ENCODE results near the gene COL25A1.

Gene COL25A1

GRCh38 chr4:108852691-108853090 lies 449.8 kb downstream of the COL25A1 start:
- DNase-seq (ENCODE audit: low spot score), result no peak

DNA sequence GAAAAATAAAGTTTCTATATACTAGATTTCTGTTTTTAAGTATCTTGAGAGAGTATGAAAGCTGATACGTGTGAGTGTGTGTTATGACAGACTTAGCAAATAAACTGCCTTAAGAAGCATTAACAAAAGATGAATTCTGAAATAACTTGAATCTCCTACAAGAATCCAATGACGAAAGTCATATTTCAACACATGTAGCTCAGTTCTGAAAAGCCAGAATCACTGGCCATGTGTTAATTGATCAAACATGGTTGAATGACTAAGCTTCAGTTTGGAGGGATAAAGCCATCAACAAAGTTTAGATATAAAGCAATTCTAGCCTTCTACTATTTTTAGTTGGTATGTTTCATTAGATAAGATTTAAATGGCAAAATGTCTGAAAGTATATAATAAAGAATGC lies 451.1 kb downstream of the COL25A1 start:
- no peak for DNase-seq (ENCODE audit: low spot score)

- DNase-seq (ENCODE audit: low spot score), result no peak
Measured at GRCh38 chr4:108850219-108850649, 452.2 kb downstream of the COL25A1 start.

GRCh38 chr4:108849611-108850168 lies 452.8 kb downstream of the COL25A1 start:
- DNase-seq (ENCODE audit: low spot score), result no peak

DNA sequence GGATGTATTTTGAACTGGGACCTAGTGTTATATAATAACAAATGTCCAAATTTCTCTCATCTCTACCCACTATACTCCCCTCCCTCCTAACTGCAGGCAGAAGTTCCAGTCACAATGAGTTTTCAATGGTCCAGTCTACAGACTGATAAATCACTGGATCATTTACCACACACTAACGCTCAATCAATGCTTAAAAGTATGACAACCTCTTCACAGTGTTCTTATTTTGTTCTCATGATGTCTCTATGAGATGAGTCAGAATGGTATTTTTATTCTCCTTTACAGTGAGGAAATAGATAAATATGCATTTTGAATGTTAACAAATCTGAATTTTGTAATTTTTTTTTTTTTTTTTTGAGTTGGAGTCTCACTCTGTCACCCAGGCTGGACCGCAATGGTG lies 455.9 kb downstream of the COL25A1 start:
- DNase-seq (ENCODE audit: low spot score), result no peak

DNA sequence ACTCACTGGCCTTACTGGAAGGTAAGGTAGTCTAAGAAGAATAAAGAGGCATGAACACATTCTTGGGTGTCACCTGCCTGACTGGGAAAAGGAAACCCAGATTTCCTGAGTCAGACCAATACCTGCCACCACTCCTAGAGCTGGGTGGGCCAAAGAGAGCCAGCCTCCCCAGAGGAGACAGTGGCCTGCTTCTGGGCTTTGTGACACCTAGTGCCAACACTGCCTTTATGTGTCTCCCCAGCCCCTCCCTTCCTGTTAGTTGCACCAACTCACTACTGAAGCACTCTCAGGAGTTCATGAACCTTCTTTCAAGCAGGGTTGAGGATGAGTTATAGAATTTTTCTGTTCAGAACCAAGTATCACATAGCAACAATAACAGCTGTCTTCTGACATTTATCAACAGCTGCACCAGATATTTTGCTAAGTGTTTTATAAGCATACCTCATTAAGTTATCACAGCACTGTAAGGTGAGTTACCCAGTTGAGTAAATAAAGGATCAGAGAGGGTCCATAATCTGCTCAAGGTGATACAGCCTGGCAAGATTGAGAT lies 462.0 kb downstream of the COL25A1 start:
- DNase-seq (ENCODE audit: low spot score), result no peak

- no peak for DNase-seq (ENCODE audit: low spot score)
Measured at GRCh38 chr4:108839333-108839732, 463.1 kb downstream of the COL25A1 start.

GRCh38 chr4:108838451-108838850 lies 464.0 kb downstream of the COL25A1 start:
- no peak for DNase-seq (ENCODE audit: low spot score)

GRCh38 chr4:108834835-108835384 lies 467.5 kb downstream of the COL25A1 start:
- DNase-seq (ENCODE audit: low spot score), result no peak

DNA sequence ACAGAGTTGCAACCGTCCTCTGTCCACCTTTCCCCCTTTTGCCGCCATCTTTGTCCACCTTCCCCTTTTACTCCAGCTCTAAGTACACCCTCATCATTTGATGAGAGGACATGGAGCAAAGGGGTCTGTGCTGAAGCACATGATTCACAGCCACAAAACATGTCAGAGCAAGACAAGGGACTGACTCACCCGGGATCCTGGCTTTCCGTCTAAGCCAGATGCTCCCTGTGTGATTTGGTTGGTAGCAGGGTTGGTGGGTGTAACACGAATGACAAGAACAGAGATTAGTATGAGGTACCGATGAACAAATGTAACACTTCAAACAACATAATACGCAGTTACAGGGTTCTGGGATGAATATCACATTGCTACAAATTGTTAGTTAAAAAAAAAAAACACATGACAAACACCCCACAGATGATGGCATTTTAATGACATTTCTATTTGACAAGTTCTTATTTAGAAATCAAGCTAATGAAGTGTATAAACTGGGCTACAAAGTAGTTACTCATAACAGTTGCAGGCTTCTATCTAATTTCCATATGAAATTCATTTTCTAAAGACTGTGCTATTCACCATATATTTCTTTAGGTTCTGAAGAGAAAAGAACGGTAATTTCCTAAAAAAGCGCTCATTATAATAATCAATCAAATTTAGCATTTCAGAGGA lies 468.2 kb downstream of the COL25A1 start:
- DNase-seq (ENCODE audit: low spot score), result no peak

GRCh38 chr4:108833046-108833445 lies 469.4 kb downstream of the COL25A1 start:
- no peak for DNase-seq (ENCODE audit: low spot score)

GRCh38 chr4:108831886-108832285 lies 470.6 kb downstream of the COL25A1 start:
- DNase-seq (ENCODE audit: low spot score), result no peak

DNA sequence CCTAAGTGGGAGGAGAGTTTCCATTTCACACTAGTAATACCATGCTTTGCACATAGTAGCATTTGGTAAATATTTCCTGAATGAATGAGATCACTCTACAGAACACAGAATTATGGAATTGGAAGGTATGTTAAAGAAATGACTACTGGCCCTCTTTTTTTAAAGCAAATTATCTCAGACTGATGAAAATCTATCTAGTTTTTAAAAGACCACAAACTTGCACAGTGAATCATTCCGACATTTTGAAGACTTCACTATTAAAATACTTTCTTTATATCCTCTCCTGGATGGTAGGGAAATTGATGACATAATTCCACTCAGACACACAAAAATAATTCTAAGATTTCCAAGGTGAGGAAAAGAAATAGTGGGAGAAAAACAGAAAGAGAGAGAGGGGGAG lies 471.2 kb downstream of the COL25A1 start:
- no peak for DNase-seq (ENCODE audit: low spot score)

DNA sequence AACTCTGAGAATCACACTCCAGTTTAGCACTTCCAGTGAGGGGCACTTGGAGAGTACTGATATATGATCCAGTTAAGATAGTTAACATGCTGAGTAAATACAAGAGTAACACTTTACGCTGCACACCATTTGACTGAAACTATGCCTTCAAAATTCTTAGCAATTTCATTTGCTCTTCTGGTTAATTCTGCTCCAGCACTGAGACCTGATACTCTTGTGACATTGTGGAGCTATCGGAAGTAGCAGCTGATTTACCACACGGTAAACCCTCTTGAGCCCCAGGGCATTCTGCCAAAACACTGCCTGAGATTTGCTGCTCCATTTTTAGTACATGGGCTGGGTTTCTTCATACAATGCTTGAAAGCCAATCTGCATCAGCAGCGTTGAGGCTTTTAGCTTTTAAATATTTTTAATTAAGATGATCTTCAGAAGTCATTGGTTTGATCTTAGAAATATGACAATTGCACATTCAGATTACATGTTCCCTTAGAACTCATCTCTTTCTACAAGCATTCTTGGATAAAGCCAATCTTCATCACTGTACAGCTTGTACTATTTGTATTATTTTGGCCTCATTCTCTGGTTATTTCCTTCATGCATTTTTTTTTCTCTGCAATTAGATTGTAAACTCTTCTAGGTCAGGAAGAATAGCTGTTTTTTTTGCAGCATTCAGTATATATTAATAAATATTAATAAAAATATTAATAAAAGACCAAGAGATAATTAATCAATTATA lies 471.8 kb downstream of the COL25A1 start:
- DNase-seq (ENCODE audit: low spot score), result no peak

GRCh38 chr4:108829966-108830492 lies 472.4 kb downstream of the COL25A1 start:
- no peak for DNase-seq (ENCODE audit: low spot score)

DNA sequence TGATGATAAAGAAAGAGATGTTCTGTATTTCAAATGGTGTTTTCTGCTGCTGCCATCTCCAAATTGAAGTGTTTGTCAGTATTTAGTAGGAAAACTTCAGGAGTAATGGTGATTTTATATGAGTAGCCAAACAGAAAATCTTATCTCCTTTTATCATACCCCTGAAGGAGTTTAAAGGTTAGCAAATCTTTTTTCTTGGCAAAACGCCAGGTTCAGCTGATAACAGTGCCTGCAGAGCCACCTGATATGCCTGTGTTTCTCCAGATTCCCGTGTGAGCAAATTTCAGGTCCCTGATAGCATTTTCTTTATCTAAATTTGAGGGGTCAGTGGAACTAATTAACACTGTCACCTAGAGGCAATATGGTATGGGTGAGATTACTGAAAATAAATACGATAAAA lies 473.8 kb downstream of the COL25A1 start:
- no peak for DNase-seq (ENCODE audit: low spot score)

DNA sequence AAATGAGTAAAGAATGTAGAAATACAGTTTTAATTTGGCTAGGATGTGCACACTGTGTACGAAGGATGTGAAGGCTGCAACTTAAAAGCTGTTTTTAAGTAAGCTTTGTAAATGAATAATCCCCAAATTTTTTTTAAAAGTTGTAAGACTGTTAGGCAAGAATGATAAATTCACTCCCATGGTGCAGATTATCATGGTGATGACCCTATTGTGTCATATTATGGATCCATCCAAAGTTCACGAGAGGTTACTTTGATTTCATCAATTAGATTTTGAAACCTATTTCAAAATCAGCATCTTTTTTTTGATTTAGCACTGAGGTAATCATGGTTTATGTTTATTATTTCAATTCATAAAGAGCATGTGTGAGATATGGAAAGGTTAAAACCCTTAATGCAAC lies 476.7 kb downstream of the COL25A1 start:
- no peak for DNase-seq (ENCODE audit: low spot score)

DNA sequence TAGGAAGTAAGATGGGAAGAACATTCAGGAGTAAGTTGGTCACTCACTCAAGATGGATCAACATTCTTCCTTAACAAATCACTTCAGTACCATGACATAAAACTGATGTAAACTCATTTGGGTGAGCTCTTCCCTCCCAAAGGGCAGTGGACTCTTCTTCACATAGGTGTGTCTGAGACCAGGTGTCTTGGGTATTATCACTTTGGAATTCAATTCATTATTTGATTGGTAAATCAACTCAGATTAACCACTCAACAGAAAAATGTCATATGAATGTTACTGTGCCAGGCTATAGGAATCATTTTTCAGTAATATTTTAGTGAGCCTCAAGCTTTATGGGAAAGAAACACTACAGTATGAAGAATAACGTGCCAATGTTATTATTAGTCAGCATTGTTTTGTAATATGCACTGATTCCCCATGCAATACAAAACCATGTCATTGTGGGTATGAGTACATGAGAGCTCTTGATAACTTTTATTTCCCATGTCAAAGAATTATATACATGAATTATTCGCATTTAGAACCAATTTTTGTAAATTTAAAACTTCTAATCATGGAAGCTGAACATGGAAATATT lies 481.0 kb downstream of the COL25A1 start:
- no peak for DNase-seq (ENCODE audit: low spot score)

- no peak for DNase-seq (ENCODE audit: low spot score)
Measured at GRCh38 chr4:108820492-108821350, 481.7 kb downstream of the COL25A1 start.

DNA sequence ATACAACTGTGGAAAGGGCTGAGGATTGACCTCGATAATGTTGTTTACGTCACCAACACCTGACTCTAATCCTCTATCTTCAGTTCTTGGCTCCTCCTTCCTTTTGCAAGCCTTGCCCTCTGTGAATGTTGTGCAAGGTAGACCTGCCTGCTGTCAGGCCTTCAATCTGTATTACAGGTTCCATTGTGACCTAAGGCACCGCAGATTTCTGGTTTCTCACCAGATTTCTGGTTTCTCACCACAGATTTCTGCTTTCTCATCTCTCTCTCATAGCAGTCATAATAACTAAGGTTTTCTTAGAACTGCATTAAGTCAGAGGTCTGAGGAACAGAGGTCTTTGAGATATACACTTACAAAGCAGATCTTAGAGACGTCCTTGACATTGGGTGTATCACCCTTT lies 488.1 kb downstream of the COL25A1 start:
- no peak for DNase-seq (ENCODE audit: low spot score)

DNA sequence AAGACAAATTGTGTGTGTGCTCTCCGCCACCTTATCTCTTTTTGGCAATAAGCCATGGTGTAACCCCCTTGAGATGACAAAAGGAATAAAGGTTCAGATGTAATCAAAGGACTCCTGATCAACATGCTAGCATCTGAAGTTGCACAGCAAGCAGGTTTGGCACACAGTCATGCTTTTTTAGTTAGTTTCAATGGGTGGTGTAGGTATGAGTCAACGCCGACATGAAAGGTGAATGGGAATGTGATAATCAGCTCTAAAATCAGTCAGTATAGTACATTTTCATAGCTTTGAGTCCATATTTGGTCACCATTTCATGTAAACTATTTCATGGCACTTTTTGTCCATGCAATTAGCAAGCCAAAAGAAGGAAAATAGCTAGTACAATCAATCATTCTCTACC lies 489.2 kb downstream of the COL25A1 start:
- no peak for DNase-seq (ENCODE audit: low spot score)
